Heart right ventricle (tissue), 16 donors: ENCODE data around the gene NAT9. TPM values are rescaled to one million over a fixed set of nuclear protein-coding genes. Genes with fewer than 3 reads are reported as not detected.

Source experiments
- ATAC-seq, 8 donors: fragments of 200-7000 bp; cut with Tn5 transposase; one replicate each; pipeline ENCODE4 v1.9.1; 2020; ENCODE audit warnings: mild to moderate bottlenecking in 8 of 8, moderate library complexity in 8 of 8, moderate number of reproducible peaks in 1 of 8
- DNase-seq, 2 donors: peaks; one replicate each; pipeline ENCODE4 v3.0.0-alpha.2; 2020
- H3K27ac ChIP-seq, 10 donors: fragments of 200-600 bp; sonication (generic) in 2 of 10; one replicate each; pipeline versions ENCODE4 v1.5.0 to v1.8.0; 2020 to 2022; ENCODE audit warnings: mild to moderate bottlenecking in 3 of 10
- H3K27me3 ChIP-seq, 7 donors: fragments of 200-600 bp; one replicate each; pipeline ENCODE4 v1.8.0; 2021 to 2022; ENCODE audit warnings: mild to moderate bottlenecking in 2 of 7
- H3K36me3 ChIP-seq, 9 donors: fragments of 200-600 bp; sonication (generic) in 1 of 9; one replicate each; pipeline versions ENCODE4 v1.5.0 to v1.8.0; 2020 to 2022; ENCODE audit warnings: mild to moderate bottlenecking in 2 of 9
- H3K4me1 ChIP-seq, 9 donors: fragments of 200-600 bp; sonication (generic) in 1 of 9; one replicate each; pipeline versions ENCODE4 v1.5.0 to v1.8.0; 2020 to 2022; ENCODE audit warnings: mild to moderate bottlenecking in 4 of 9
- H3K4me3 ChIP-seq, 10 donors: fragments of 200-600 bp; sonication (generic) in 2 of 10; one replicate each; pipeline versions ENCODE4 v1.5.0 to v1.8.0; 2020 to 2022; ENCODE audit warnings: mild to moderate bottlenecking in 7 of 10, moderate library complexity in 2 of 10
- H3K9me3 ChIP-seq, 11 donors: fragments of 200-600 bp in 10 of 11; sonication (generic) in 2 of 11; one replicate each; pipeline versions ENCODE4 v1.5.0 to v1.8.0; 2013 to 2022; ENCODE audit warnings: mild to moderate bottlenecking in 2 of 11, control low read depth in 1 of 11, moderate library complexity in 1 of 11
- CTCF ChIP-seq, 9 donors: fragments of 200-600 bp; sonication (generic) in 2 of 9; IDR thresholded peaks; one replicate each; pipeline versions ENCODE4 v1.5.0 to v1.8.0; 2021 to 2022; ENCODE audit warnings: antibody characterized with exemption in 9 of 9, mild to moderate bottlenecking in 5 of 9, moderate library complexity in 1 of 9
- WGBS, 2 donors: extraction: QIAGEN DNeasy Blood & Tissue Kit; methylation state at CpG; one replicate each; pipeline ENCODE4 v1.1.7; 2013; ENCODE audit warnings: inconsistent platforms in 1 of 2; 5-methylcytosine and 5-hydroxymethylcytosine counted together
- intact Hi-C, 10 donors: fragments of 100-400 bp; cut with DNase I; formaldehyde crosslinking; loops; one replicate each; pipeline versions ENCODE4 v1.11.1 to v1.14.2; 2022
- polyA plus RNA-seq, 2 donors: library from polyadenylated mRNA; stranded (reverse); fragments of 200-250 nt; gene quantifications; one replicate each; pipeline ENCODE4 v1.2.3, GENCODE V29; 2013
- total RNA-seq, 10 donors: library from RNA; stranded (reverse); fragmentation: NEBNext Ultra II Directional in 3 of 10; extraction: Animal tissue kit (Norgen Biotek cat#: 25700) in 3 of 10; gene quantifications; one replicate each; pipeline versions ENCODE4 v1.2.1 to v1.2.4, GENCODE V29; 2021 to 2023
- donor health status: Arrhythmogenic right ventricular cardiomyopathy.
- donor health status: ischemic (EF 13 %, LVEDD 7.1; RV severe dilation, severe dysfunction).
- donor health status: healthy with polysubstance abuse.
- donor health status: DM: no; HTN: yes; CAD: no.
- donor health status: DM: no; HTN: no; CAD: no.
- donor health status: ischemic (EF 25% LVEDD 6.9; RV normal size, moderate dysfunction).
- donor health status: ischemic (EF 25% LVEDD 5.7; RV mildly dilated, moderate dysfunction).
- donor health status: healthy.
- donor health status: DM: yes; HTN: yes; CAD: no.
- donor health status: Ischemic cardiomyopathy.
- donor health status: ischemic (EF 35%, LVEDD 5.7; RV mildly dilated, moderate dysfunction).
- donor health status: nonischemic (EF 11% LVEDD 7.7; RV severe dilation, severe dysfunction).
- donor health status: DM: yes; HTN: yes; CAD: no.
- donor health status: PGD.
- donor health status: ischemic (EF 29% LVEDD 5.4; RV normal size, mild dysfunction).
- donor health status: nonischemic (EF 23%, LVEDD 6.1; RV moderate dilation, normal function).

The NAT9 gene
- total and polyA plus RNA-seq, 12 donors, result 10.6 to 42.9 (median 17.1) TPM

- WGBS, 2 donors, result 97 to 99% methylated on average over 14 of the region's 14 CpGs
- intact Hi-C loops, result no loop called here
- no peaks in the 10 kb centered on the region for H3K9me3 ChIP-seq
Observed at GRCh38 chr17:74799097-74799496, 23.0 kb upstream of the NAT9 start.

GRCh38 chr17:74798239-74798707 is 22.1 kb upstream of the NAT9 start:
- no peak for TF ChIP-seq CTCF (IDR thresholded peaks at IDR 0.05)
- WGBS, 2 donors, result 72 to 73% methylated on average over 8 of the region's 8 CpGs
- H3K9me3 ChIP-seq, result no peaks in the 10 kb centered on the region
- no peak overlapping the region for H3K27ac ChIP-seq
- peaks cover 0 to 9% (median 0%) of the 10 kb centered on the region in 9 donors for H3K4me1 ChIP-seq
- H3K36me3 ChIP-seq, result peaks cover 0 to 89% (median 30%) of the 10 kb centered on the region in 9 donors
- DNase-seq, result no peak
- intact Hi-C loops, result no loop called here
- H3K27me3 ChIP-seq, result no peaks in the 10 kb centered on the region
- no peak for ATAC-seq
- H3K4me3 ChIP-seq, result no peak overlapping the region

More at GRCh38 chr17:74799097-74799496, 23.0 kb upstream of the NAT9 start:
- ATAC-seq (no peak), DNase-seq (no peak)
- TF ChIP-seq CTCF (IDR thresholded peaks at IDR 0.05), result no peak
- Histone ChIP-seq H3K27me3 (no peaks in the 10 kb centered on the region), H3K4me3 (no peak overlapping the region), H3K4me1 (peaks cover 0 to 9% (median 0%) of the 10 kb centered on the region in 9 donors), H3K27ac (no peak overlapping the region), H3K36me3 (peaks cover 0 to 88% (median 23%) of the 10 kb centered on the region in 9 donors)

- intact Hi-C loops, result no loop called here
- WGBS, 2 donors, result 91 to 94% methylated on average over 4 of the region's 4 CpGs
- H3K36me3 ChIP-seq, result peaks cover 0 to 91% (median 30%) of the 10 kb centered on the region in 9 donors
Observed at GRCh38 chr17:74797824-74798223, 21.7 kb upstream of the NAT9 start.

GRCh38 chr17:74796866-74797265 is 20.7 kb upstream of the NAT9 start:
- Histone ChIP-seq H3K36me3 (peaks cover 0 to 98% (median 30%) of the 10 kb centered on the region in 9 donors), H3K4me3 (no peak overlapping the region), H3K4me1 (peaks cover 0 to 9% (median 0%) of the 10 kb centered on the region in 9 donors), H3K27me3 (no peaks in the 10 kb centered on the region), H3K27ac (no peak overlapping the region), H3K9me3 (no peaks in the 10 kb centered on the region)
- no peak for TF ChIP-seq CTCF (IDR thresholded peaks at IDR 0.05)
- intact Hi-C loops, result no loop called here
- DNase-seq (no peak), ATAC-seq (no peak)
- 91 to 94% methylated on average over 6 of the region's 6 CpGs for WGBS, 2 donors

More at GRCh38 chr17:74797824-74798223, 21.7 kb upstream of the NAT9 start:
- ATAC-seq (no peak), DNase-seq (no peak)
- TF ChIP-seq CTCF (IDR thresholded peaks at IDR 0.05), result no peak
- Histone ChIP-seq H3K4me3 (no peak overlapping the region), H3K27ac (no peak overlapping the region), H3K27me3 (no peaks in the 10 kb centered on the region), H3K9me3 (no peaks in the 10 kb centered on the region), H3K4me1 (peaks cover 0 to 9% (median 0%) of the 10 kb centered on the region in 9 donors)
